Liver (tissue), 3 donors: ENCODE data around the gene TEX29.

Experiments used
- CTCF ChIP-seq: fragments of 150-350 bp; IDR thresholded peaks from 2 replicates; pipeline ENCODE4 v1.5.1; 2017; ENCODE audit warnings: improper control_type of control experiment, low read depth, low read length; ENCODE audit not compliant: missing input control
- GABPA ChIP-seq, 2 donors: IDR thresholded peaks in 1 of 2; conservative IDR thresholded peaks in 1 of 2; 2 replicates each; pipeline ENCODE4 v1.6.1; 2016; ENCODE audit warnings: antibody characterized with exemption in 2 of 2, mild to moderate bottlenecking in 1 of 2, moderate library complexity in 1 of 2
- RAD21 ChIP-seq, 2 donors: IDR thresholded peaks; 2 replicates each; pipeline ENCODE4 v1.6.1; 2016; ENCODE audit warnings: antibody characterized with exemption in 2 of 2, mild to moderate bottlenecking in 2 of 2
- TAF1 ChIP-seq: conservative IDR thresholded peaks from 2 replicates; pipeline ENCODE4 v1.6.1; 2016; ENCODE audit warnings: antibody characterized with exemption, mild to moderate bottlenecking
- ZBTB33 ChIP-seq: IDR thresholded peaks from 2 replicates; pipeline ENCODE4 v1.6.1; 2016; ENCODE audit warnings: antibody characterized with exemption
- donor health status: healthy.
- donor health status: healthy.

GRCh38 chr13:111353508-111353907, 33.1 kb downstream of the TEX29 start:
- TF ChIP-seq CTCF, result no peak
- TF ChIP-seq GABPA (IDR thresholded peaks at IDR 0.05 in 1 of 2, conservative IDR thresholded peaks at IDR 0.05 in 1 of 2), result no peak
- no peak for TF ChIP-seq RAD21 (IDR thresholded peaks at IDR 0.05)
- TF ChIP-seq ZBTB33, result no peak
- no peak for TF ChIP-seq TAF1
